ENCODE measurements around the gene RELN.

GRCh38 chr7:103560136-103560535, 429.3 kb downstream of the RELN start:
- TF ChIP-seq CTCF (conservative IDR thresholded peaks at IDR 0.05; ENCODE audit: low read length) (no peak), EZH2phosphoT487 (IDR thresholded peaks at IDR 0.05; ENCODE audit: borderline replicate concordance) (no peak)
